Hepatocyte (in vitro differentiated cells): ENCODE measurements around the gene SYNDIG1. TPM values are rescaled to one million over a fixed set of nuclear protein-coding genes. Genes with fewer than 3 reads are reported as not detected.
"Not testable (repeated sequence)": the region's sequence is repeated elsewhere in the genome, so short reads cannot be mapped to it uniquely, and the experiment has no call there.

Experiments
- DNase-seq: peaks from one replicate; pipeline ENCODE4 v3.0.0-alpha.2; 2016; ENCODE audit warnings: low spot score
- H2AFZ ChIP-seq: fragments of 200-600 bp; sonication (generic); 2 replicates; pipeline ENCODE4 v1.6.0; 2016; ENCODE audit warnings: antibody characterized with exemption, mild to moderate bottlenecking
- H3K27ac ChIP-seq: fragments of 200-600 bp; sonication (generic); 2 replicates; pipeline ENCODE4 v1.5.1; 2016; ENCODE audit warnings: mild to moderate bottlenecking
- H3K27me3 ChIP-seq: fragments of 200-600 bp; sonication (generic); 2 replicates; pipeline ENCODE4 v1.6.1; 2016
- H3K36me3 ChIP-seq: fragments of 200-600 bp; sonication (generic); replicated peaks from 2 replicates; pipeline ENCODE4 v1.5.1; 2016; ENCODE audit warnings: low read depth; ENCODE audit not compliant: insufficient read depth
- H3K4me1 ChIP-seq: fragments of 200-600 bp; sonication (generic); 2 replicates; pipeline ENCODE4 v1.5.1; 2016; ENCODE audit warnings: mild to moderate bottlenecking, moderate library complexity; ENCODE audit not compliant: insufficient read depth
- H3K4me2 ChIP-seq: fragments of 200-600 bp; sonication (generic); 2 replicates; pipeline ENCODE4 v1.6.0; 2016
- H3K4me3 ChIP-seq: fragments of 200-600 bp; sonication (generic); 2 replicates; pipeline ENCODE4 v1.5.1; 2016; ENCODE audit warnings: mild to moderate bottlenecking
- H3K79me2 ChIP-seq: fragments of 200-600 bp; sonication (generic); 2 replicates; pipeline ENCODE4 v1.6.0; 2017; ENCODE audit warnings: mild to moderate bottlenecking
- H3K9me2 ChIP-seq: fragments of 200-600 bp; sonication (generic); replicated peaks from 2 replicates; pipeline ENCODE4 v1.6.0; 2017; ENCODE audit warnings: mild to moderate bottlenecking; ENCODE audit not compliant: insufficient read depth
- H3K9me3 ChIP-seq: fragments of 200-600 bp; sonication (generic); 2 replicates; pipeline ENCODE4 v1.5.1; 2016; ENCODE audit warnings: low read depth, mild to moderate bottlenecking
- H4K20me1 ChIP-seq: fragments of 200-600 bp; sonication (generic); 2 replicates; pipeline ENCODE4 v1.6.0; 2016; ENCODE audit warnings: mild to moderate bottlenecking; ENCODE audit not compliant: insufficient read depth, poor library complexity, severe bottlenecking
- EZH2 ChIP-seq: fragments of 200-600 bp; sonication (generic); IDR thresholded peaks from 2 replicates; pipeline ENCODE4 v1.6.1; 2016; ENCODE audit warnings: antibody characterized with exemption, mild to moderate bottlenecking, borderline replicate concordance
- EZH2phosphoT487 ChIP-seq: fragments of 200-600 bp; sonication (generic); IDR thresholded peaks from one replicate; pipeline ENCODE4 v1.6.1; 2018; ENCODE audit warnings: antibody characterized with exemption, mild to moderate bottlenecking, low read depth, moderate library complexity; ENCODE audit not compliant: unreplicated experiment, severe bottlenecking
- WGBS: methylation state at CpG from one replicate; pipeline ENCODE4 v1.1.6; 2016; ENCODE audit warnings: low lambda C conversion rate; ENCODE audit errors: missing lambda C conversion rate; 5-methylcytosine and 5-hydroxymethylcytosine counted together
- polyA plus RNA-seq: library from polyadenylated mRNA; unstranded; fragments of >200 nt; fragmentation: Nextera tagmentation; extraction: Ambion mirVana; gene quantifications from 2 replicates; pipeline ENCODE4 v1.2.1, GENCODE V29; 2016
- total RNA-seq: library from RNA; depleted of rRNA; stranded (reverse); fragments of >200 nt; gene quantifications from 2 replicates; pipeline ENCODE4 v1.2.3, GENCODE V29; 2014
- TF ChIP-seq, protein P1 (sequence below): fragments of 200-600 bp; sonication (generic); IDR thresholded peaks from 2 replicates; pipeline ENCODE4 v1.5.1; 2016; ENCODE audit warnings: antibody characterized with exemption, mild to moderate bottlenecking; ENCODE audit not compliant: poor library complexity

The SYNDIG1 gene
- total and polyA plus RNA-seq, 2 experiments from 2014 or later: 1.5 to 2.3 TPM

DNA sequence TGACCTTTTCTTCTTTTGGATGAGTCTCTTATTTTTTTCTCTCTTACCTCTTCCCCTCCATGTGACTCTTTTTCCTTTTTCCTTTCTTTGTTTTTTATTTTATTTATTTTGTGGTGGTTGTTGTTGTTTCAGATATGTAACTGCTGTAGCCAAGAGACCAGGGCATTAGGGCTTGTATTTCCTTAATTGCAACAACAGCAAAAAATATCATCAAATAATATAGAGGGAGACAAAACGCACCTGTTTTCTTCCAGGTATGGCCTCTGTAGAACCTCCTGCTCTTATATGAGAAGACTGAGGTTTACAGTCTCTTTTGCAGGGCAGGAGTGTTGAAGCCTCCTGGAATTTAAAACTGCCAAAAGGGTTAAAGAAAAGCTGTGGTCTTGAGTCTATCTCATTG is 149.3 kb downstream of the SYNDIG1 start:
- DNase-seq: no peak
- Histone ChIP-seq H3K9me3 (no peaks in the 10 kb centered on the region), H3K79me2 (no peaks in the 10 kb centered on the region), H4K20me1 (no peaks in the 10 kb centered on the region), H3K36me3 (no peaks in the 10 kb centered on the region), H3K27me3 (no peaks in the 10 kb centered on the region), H3K4me3 (no peak overlapping the region), H3K27ac (no peak overlapping the region), H2AFZ (no peak overlapping the region), H3K9me2 (no peaks in the 10 kb centered on the region), H3K4me1 (no peaks in the 10 kb centered on the region), H3K4me2 (no peak overlapping the region)
- WGBS: 84% methylated on average over 1 of the region's 1 CpG
- TF ChIP-seq EZH2phosphoT487: no peak
- no peak for TF ChIP-seq EZH2
- TF ChIP-seq, protein P1, sequence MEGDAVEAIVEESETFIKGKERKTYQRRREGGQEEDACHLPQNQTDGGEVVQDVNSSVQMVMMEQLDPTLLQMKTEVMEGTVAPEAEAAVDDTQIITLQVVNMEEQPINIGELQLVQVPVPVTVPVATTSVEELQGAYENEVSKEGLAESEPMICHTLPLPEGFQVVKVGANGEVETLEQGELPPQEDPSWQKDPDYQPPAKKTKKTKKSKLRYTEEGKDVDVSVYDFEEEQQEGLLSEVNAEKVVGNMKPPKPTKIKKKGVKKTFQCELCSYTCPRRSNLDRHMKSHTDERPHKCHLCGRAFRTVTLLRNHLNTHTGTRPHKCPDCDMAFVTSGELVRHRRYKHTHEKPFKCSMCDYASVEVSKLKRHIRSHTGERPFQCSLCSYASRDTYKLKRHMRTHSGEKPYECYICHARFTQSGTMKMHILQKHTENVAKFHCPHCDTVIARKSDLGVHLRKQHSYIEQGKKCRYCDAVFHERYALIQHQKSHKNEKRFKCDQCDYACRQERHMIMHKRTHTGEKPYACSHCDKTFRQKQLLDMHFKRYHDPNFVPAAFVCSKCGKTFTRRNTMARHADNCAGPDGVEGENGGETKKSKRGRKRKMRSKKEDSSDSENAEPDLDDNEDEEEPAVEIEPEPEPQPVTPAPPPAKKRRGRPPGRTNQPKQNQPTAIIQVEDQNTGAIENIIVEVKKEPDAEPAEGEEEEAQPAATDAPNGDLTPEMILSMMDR: no peak

DNA sequence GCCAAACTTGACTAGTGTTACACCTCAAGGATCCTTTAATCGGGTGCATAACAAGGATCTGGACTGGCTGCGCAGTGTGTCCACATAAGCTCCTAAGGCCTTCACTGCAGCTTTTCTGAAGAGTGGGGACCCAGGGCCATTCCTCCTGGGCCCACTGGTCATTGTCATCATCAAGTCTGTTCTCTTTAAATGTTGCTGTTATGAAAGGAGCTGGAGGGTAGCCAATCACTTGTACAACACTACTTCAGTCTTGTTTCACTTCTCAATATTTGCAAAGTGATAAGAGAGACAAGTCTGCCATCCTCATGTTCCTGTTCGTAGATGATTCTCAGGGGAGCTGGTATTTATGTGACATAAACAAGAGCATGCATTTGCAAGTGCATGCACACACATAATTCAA is 149.8 kb downstream of the SYNDIG1 start:
- Histone ChIP-seq H4K20me1 (no peaks in the 10 kb centered on the region), H3K9me2 (no peaks in the 10 kb centered on the region), H2AFZ (no peak overlapping the region), H3K27ac (no peak overlapping the region), H3K4me2 (no peak overlapping the region), H3K36me3 (no peaks in the 10 kb centered on the region), H3K27me3 (no peaks in the 10 kb centered on the region), H3K9me3 (no peaks in the 10 kb centered on the region), H3K4me3 (no peak overlapping the region), H3K4me1 (no peaks in the 10 kb centered on the region), H3K79me2 (no peaks in the 10 kb centered on the region)
- DNase-seq: no peak
- WGBS: 76% methylated on average over 3 of the region's 3 CpGs
- TF ChIP-seq EZH2: no peak
- TF ChIP-seq, protein P1: no peak
- TF ChIP-seq EZH2phosphoT487: no peak

DNA sequence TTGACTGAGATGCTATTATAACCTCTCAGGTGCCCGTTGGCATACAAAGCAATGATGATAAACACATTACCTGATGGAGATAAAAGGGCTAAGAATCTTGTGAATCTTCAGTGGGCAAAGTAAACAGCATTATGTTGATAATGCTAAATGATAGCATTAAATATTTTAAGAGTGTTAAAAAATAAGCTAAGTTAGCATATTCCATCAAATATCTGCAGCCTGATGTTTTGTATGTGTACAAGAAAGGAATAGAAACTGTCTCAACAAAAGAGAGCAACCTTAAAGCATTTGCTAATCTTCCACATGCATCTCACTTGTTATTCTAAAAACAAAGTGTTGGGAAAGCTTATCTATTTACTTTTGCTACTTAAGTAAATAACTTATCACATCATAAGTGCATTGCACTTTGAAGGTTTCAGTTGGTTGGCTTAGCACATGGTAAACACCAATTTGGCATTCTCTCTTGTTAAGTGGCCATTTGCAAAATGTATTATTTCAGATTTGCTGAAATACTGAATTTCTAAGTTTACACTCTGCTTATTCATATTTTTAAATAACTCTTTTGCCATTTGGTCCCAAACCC is 151.6 kb downstream of the SYNDIG1 start:
- Histone ChIP-seq H2AFZ (no peak overlapping the region), H3K36me3 (no peaks in the 10 kb centered on the region), H4K20me1 (no peaks in the 10 kb centered on the region), H3K4me2 (no peak overlapping the region), H3K79me2 (no peaks in the 10 kb centered on the region), H3K9me2 (no peaks in the 10 kb centered on the region), H3K27ac (no peak overlapping the region), H3K9me3 (no peaks in the 10 kb centered on the region), H3K4me3 (no peak overlapping the region), H3K27me3 (no peaks in the 10 kb centered on the region), H3K4me1 (no peaks in the 10 kb centered on the region)
- no peak for DNase-seq
- TF ChIP-seq, protein P1: no peak
- no peak for TF ChIP-seq EZH2phosphoT487
- TF ChIP-seq EZH2: no peak
- 66% methylated on average over 1 of the region's 1 CpG for WGBS

DNA sequence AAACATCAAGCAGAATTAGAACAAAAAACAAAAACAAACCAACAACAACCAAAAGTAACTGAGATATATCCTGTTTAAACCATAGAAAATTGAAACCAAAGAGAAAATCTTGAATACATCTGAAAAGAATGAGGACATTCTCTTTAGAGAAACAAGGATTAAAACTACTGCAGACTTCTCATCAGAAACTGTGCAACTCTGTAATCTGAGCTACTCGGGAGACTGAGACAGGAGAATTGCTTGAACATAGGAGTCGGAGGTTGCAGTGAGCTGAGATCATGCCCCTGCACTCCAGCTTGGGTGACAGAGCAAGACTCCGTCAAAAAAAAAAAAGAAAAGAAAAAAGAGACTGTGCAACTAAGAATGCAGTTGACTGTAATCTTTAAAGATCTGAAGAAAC is 153.4 kb downstream of the SYNDIG1 start:
- DNase-seq: no peak
- no peak overlapping the region for H2AFZ ChIP-seq
- no peaks in the 10 kb centered on the region for H3K27me3 ChIP-seq
- no peaks in the 10 kb centered on the region for H3K79me2 ChIP-seq
- H3K27ac ChIP-seq: no peak overlapping the region
- no peaks in the 10 kb centered on the region for H3K9me2 ChIP-seq
- no peaks in the 10 kb centered on the region for H4K20me1 ChIP-seq
- H3K4me3 ChIP-seq: no peak overlapping the region
- TF ChIP-seq EZH2phosphoT487 (no peak), EZH2 (no peak)
- TF ChIP-seq, protein P1: no peak
- H3K4me2 ChIP-seq: no peak overlapping the region
- H3K4me1 ChIP-seq: no peaks in the 10 kb centered on the region
- H3K36me3 ChIP-seq: no peaks in the 10 kb centered on the region
- 58% methylated on average over 3 of the region's 3 CpGs for WGBS
- no peaks in the 10 kb centered on the region for H3K9me3 ChIP-seq

DNA sequence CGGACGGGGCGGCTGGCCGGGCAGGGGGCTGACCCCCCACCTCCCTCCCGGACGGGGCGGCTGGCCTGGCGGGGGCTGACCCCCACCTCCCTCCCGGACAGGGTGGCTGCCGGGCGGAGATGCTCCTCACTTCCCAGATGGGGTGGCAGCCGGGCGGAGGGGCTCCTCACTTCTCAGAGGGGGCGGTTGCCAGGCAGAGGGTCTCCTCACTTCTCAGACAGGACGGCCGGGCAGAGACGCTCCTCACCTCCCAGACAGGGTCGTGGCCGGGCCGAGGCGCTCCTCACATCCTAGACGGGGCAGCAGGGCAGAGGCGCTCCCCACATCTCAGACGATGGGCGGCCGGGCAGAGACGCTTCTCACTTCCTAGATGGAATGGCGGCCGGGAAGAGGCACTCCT is 156.7 kb downstream of the SYNDIG1 start:
- H3K27ac ChIP-seq, H3K36me3 ChIP-seq, H3K27me3 ChIP-seq, H3K9me2 ChIP-seq, DNase-seq, H3K4me2 ChIP-seq, H3K9me3 ChIP-seq, H3K4me1 ChIP-seq, H3K79me2 ChIP-seq, H3K4me3 ChIP-seq, H4K20me1 ChIP-seq, H2AFZ ChIP-seq: not testable (repeated sequence)
- 96% methylated on average over 7 of the region's 29 CpGs for WGBS
